ENCODE measurements around the gene CLEC4M. TPM values are rescaled to one million over a fixed set of nuclear protein-coding genes. Genes with fewer than 3 reads are reported as not detected.
A peak's percentile ranks its signal among the peaks of the same experiment; 100 is the strongest.

Gene CLEC4M
- total and polyA plus RNA-seq, 9 donors: 0.65 to 19.8 (median 3.6) TPM

DNA sequence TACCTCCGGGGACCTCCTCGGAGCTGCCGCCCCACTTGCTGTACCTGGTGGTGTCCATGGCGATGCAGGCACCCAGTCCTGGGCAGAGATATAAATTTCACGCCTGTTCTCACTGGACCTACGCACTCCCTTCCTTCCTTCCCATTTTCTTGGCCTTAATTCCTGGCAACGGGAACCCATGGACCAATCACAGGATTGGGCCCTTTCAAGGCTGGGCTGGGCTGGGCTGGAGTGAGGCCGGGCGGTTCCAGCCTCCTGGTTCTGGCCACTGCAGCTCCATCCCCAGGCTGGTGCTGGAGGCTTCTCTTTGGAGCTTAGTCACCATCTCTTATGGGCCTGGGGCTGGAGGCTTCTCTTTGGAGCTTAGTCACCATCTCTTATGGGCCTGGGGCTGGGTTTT, 31.0 kb upstream of the CLEC4M start, which contains the start of gene CLEC4G:
TSS of gene CLEC4G (minus strand) at position 66 of the 400 bp plus-strand sequence. CDS start at position 58, 8 bp downstream.
- Histone ChIP-seq H3K4me3 (no peak within 1 kb of the TSS), H3K27me3 (no peaks in the 10 kb centered on the region), H3K36me3 (no peaks in the 10 kb centered on the region), H3K4me1 (ENCODE audit: insufficient read depth) (no peaks in the 10 kb centered on the region), H3K27ac (no peak within 1 kb of the TSS), H3K9me3 (no peaks in the 10 kb centered on the region)
- no peak for TF ChIP-seq EP300 (IDR thresholded peaks at IDR 0.05)
- TF ChIP-seq, protein P1, sequence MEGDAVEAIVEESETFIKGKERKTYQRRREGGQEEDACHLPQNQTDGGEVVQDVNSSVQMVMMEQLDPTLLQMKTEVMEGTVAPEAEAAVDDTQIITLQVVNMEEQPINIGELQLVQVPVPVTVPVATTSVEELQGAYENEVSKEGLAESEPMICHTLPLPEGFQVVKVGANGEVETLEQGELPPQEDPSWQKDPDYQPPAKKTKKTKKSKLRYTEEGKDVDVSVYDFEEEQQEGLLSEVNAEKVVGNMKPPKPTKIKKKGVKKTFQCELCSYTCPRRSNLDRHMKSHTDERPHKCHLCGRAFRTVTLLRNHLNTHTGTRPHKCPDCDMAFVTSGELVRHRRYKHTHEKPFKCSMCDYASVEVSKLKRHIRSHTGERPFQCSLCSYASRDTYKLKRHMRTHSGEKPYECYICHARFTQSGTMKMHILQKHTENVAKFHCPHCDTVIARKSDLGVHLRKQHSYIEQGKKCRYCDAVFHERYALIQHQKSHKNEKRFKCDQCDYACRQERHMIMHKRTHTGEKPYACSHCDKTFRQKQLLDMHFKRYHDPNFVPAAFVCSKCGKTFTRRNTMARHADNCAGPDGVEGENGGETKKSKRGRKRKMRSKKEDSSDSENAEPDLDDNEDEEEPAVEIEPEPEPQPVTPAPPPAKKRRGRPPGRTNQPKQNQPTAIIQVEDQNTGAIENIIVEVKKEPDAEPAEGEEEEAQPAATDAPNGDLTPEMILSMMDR (IDR thresholded peaks at IDR 0.05): no peak
- TF ChIP-seq POLR2A (IDR thresholded peaks at IDR 0.05): no peak
- no peak for DNase-seq
- 54 to 60% (median 55%) methylated on average over 9 of the region's 9 CpGs for WGBS, 3 donors
- intact Hi-C loops (cut with DNase I): no loop called here

DNA sequence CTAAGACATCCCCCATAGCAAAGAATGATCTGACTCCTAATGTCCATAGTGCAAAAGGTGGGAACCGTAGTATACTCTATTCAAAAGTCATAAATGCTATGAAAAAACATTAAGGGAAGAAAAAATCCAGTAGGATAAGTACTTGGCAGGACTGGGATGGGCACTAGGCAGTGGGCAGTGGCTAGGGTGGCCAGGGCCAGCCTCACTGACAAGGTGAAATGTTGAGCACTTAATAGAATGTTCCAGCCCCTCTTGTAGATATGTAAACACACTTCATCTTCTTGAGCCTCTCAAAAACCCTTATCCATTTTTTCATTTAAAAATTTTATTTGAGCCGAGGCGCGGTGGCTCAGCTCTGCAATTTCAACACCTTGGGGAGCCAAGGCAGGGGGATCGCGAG, 29.7 kb upstream of the CLEC4M start:
- H3K27ac ChIP-seq: no peak overlapping the region
- WGBS, 3 donors: 70 to 80% (median 70%) methylated on average over 6 of the region's 6 CpGs

GRCh38 chr19:7734220-7735203, 28.5 kb upstream of the CLEC4M start:
- H3K27me3 ChIP-seq: no peaks in the 10 kb centered on the region
- no peaks in the 10 kb centered on the region for H3K4me1 ChIP-seq (ENCODE audit: insufficient read depth)
- intact Hi-C loops (cut with DNase I): loop anchor here in 1 of 4 donors (1.0 kb wide), 1 partner anchor 14 kb away; no protein-coding TSS in a partner anchor
- H3K27ac ChIP-seq: no peak overlapping the region
- H3K36me3 ChIP-seq: no peaks in the 10 kb centered on the region
- no peaks in the 10 kb centered on the region for H3K9me3 ChIP-seq
- peak in 1 of 5 donors; percentile 16 for DNase-seq
- H3K4me3 ChIP-seq: no peak overlapping the region
- WGBS, 3 donors: 55 to 58% (median 58%) methylated on average over 12 of the region's 12 CpGs
- TF ChIP-seq, protein P1 (IDR thresholded peaks at IDR 0.05): no peak
- TF ChIP-seq POLR2A (IDR thresholded peaks at IDR 0.05) (no peak), EP300 (IDR thresholded peaks at IDR 0.05) (no peak)

More for the DNA sequence above, 29.7 kb upstream of the CLEC4M start:
- Histone ChIP-seq H3K27me3 (no peaks in the 10 kb centered on the region), H3K36me3 (no peaks in the 10 kb centered on the region), H3K4me1 (ENCODE audit: insufficient read depth) (no peaks in the 10 kb centered on the region), H3K4me3 (no peak overlapping the region), H3K9me3 (no peaks in the 10 kb centered on the region)
- intact Hi-C loops (cut with DNase I): no loop called here
- no peak for DNase-seq
- TF ChIP-seq POLR2A (IDR thresholded peaks at IDR 0.05): no peak
- TF ChIP-seq, protein P1 (IDR thresholded peaks at IDR 0.05): no peak
- TF ChIP-seq EP300 (IDR thresholded peaks at IDR 0.05): no peak

DNA sequence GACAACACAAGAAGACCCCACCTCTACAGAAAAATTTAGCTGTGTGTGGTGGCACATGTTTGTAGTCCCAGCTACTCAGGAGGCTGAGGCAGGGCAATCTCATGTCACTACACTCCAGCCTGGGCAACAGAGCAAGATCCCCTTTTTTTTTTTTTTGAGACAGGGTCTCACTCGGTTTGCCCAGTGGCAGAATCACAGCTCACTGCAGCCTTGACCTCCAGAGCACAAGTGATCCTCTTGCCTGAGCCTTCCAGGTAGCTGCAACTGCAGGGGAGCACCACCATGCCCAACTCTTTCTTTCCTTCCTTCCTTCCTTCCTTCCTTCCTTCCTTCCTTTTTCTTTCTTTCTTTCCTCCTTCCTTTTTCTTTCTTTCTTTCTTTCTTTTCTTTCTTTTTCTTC, 26.9 kb upstream of the CLEC4M start:
- no peaks in the 10 kb centered on the region for H3K27me3 ChIP-seq

More for the DNA sequence above, 26.9 kb upstream of the CLEC4M start:
- TF ChIP-seq, protein P1 (IDR thresholded peaks at IDR 0.05): no peak
- no peak for TF ChIP-seq POLR2A (IDR thresholded peaks at IDR 0.05)
- TF ChIP-seq EP300 (IDR thresholded peaks at IDR 0.05): no peak
- no peaks in the 10 kb centered on the region for H3K4me1 ChIP-seq (ENCODE audit: insufficient read depth)
- intact Hi-C loops (cut with DNase I): no loop called here
- no peaks in the 10 kb centered on the region for H3K36me3 ChIP-seq
- no peaks in the 10 kb centered on the region for H3K9me3 ChIP-seq
- no peak overlapping the region for H3K4me3 ChIP-seq
- no peak overlapping the region for H3K27ac ChIP-seq
- DNase-seq: no peak
- 53 to 69% (median 61%) methylated on average over 1 of the region's 1 CpG for WGBS, 3 donors

Measured in ovary (tissue), 9 donors.